HepG2 (cell line): ENCODE data around the gene PHEX. TPM values are rescaled to one million over a fixed set of nuclear protein-coding genes. Genes with fewer than 3 reads are reported as not detected.

Experiments used
- polyA plus RNA-seq, 8 experiments: library from polyadenylated mRNA; depleted of rRNA in 3 of 8; stranded (reverse) in 7 of 8; unstranded in 1 of 8; fragments of >200 nt; fragmentation: Illumina TruSeq in 4 of 8; extraction: Trizol in 4 of 8; gene quantifications; 2 replicates each; pipeline versions ENCODE4 v1.2.1 to v1.2.3, GENCODE V29; 2011 to 2016; ENCODE audit warnings: low read depth in 4 of 8, missing spikeins in 1 of 8, mixed read lengths in 1 of 8; ENCODE audit not compliant: insufficient read depth in 1 of 8
- total RNA-seq, 5 experiments: library from RNA; depleted of rRNA; stranded (reverse); fragments of >200 nt; fragmentation: Illumina TruSeq; extraction: Trizol; gene quantifications; 2 replicates each; pipeline ENCODE4 v1.2.3, GENCODE V29; 2016; ENCODE audit warnings: low read depth in 1 of 5

Gene PHEX
- total and polyA plus RNA-seq, 2 of the 13 experiments (the other 11 are each of a cell fraction or from before 2014, with no cell fraction given) = 0.01 to 0.27 TPM

Other genes starting within 250 kb of the PHEX start
- 5.7 and 7.7 TPM in 2 replicates for gene MBTPS2, start 192.7 kb upstream of the PHEX start, total RNA-seq (2016; rRNA removed; fragmentation: Illumina TruSeq; extraction: Trizol)
- 12.4 and 14.4 TPM in 2 replicates for gene MBTPS2, start 192.7 kb upstream of the PHEX start, polyA plus RNA-seq (2011; rRNA removed)
- 0.31 and 0.44 TPM in 2 replicates for gene YY2, start 176.3 kb upstream of the PHEX start, total RNA-seq (2016; rRNA removed; fragmentation: Illumina TruSeq; extraction: Trizol)
- 0.34 and 0.47 TPM in 2 replicates for gene YY2, start 176.3 kb upstream of the PHEX start, polyA plus RNA-seq (2011; rRNA removed)
- 91.9 and 115 TPM in 2 replicates for gene SMS, start 91.6 kb upstream of the PHEX start, total RNA-seq (2016; rRNA removed; fragmentation: Illumina TruSeq; extraction: Trizol)
- gene SMS, start 91.6 kb upstream of the PHEX start, polyA plus RNA-seq (2011; rRNA removed) = 29.6 and 40.5 TPM in 2 replicates
- gene CBLL2, start 240.6 kb downstream of the PHEX start, total RNA-seq (2016; rRNA removed; fragmentation: Illumina TruSeq; extraction: Trizol) = not detected in 2 replicates
- not detected in 2 replicates for gene CBLL2, start 240.6 kb downstream of the PHEX start, polyA plus RNA-seq (2011; rRNA removed)